Activated CD8-positive, alpha-beta T cell treated with anti-CD3 and anti-CD28 coated beads for 36 hours (primary cell): ENCODE data around the gene CCL2. TPM values are rescaled to one million over a fixed set of nuclear protein-coding genes. Genes with fewer than 3 reads are reported as not detected.

Experiments
- ATAC-seq: fragments of 200-7000 bp; cut with Tn5 transposase; one replicate; pipeline ENCODE4 v1.10.0; 2021; ENCODE audit warnings: mild to moderate bottlenecking, moderate library complexity
- CTCF ChIA-PET: fragments of 350-600 bp; sonication (Branson Sonifier 250); formaldehyde crosslinking; loops from one replicate; lab custom pipeline; 2021; ENCODE audit warnings: antibody characterized with exemption; lab: Charles Lee
- POLR2A ChIA-PET: fragments of 350-600 bp; sonication (Branson Sonifier 250); formaldehyde crosslinking; loops from one replicate; lab custom pipeline; 2021; ENCODE audit warnings: antibody characterized with exemption; lab: Charles Lee
- DNase-seq: peaks from one replicate; pipeline ENCODE4 v3.0.0-alpha.2; 2020
- H3K27ac Mint-ChIP-seq: one replicate; pipeline ENCODE4 v1.8.0; 2021; ENCODE audit warnings: mild to moderate bottlenecking, mixed read lengths
- H3K27me3 Mint-ChIP-seq: one replicate; pipeline ENCODE4 v1.8.0; 2021; ENCODE audit warnings: mixed read lengths
- H3K36me3 Mint-ChIP-seq: one replicate; pipeline ENCODE4 v1.8.0; 2021; ENCODE audit warnings: low read depth, mixed read lengths
- H3K4me1 Mint-ChIP-seq: one replicate; pipeline ENCODE4 v1.8.0; 2021; ENCODE audit warnings: low read depth, mixed read lengths
- H3K4me3 Mint-ChIP-seq: one replicate; pipeline ENCODE4 v1.8.0; 2021; ENCODE audit warnings: mild to moderate bottlenecking, moderate library complexity, mixed read lengths
- H3K9me3 Mint-ChIP-seq: one replicate; pipeline ENCODE4 v1.8.0; 2021; ENCODE audit warnings: mixed read lengths
- intact Hi-C: fragments of 100-400 bp; cut with micrococcal nuclease; formaldehyde crosslinking; loops from one replicate; pipeline ENCODE4 v1.10.0; 2022
- total RNA-seq, 2 experiments: library from RNA; stranded (reverse); gene quantifications; one replicate each; pipeline ENCODE4 v1.2.3, GENCODE V29; 2021
- TF ChIP-seq, protein P1 (sequence below): fragments of 200-600 bp; IDR thresholded peaks from one replicate; pipeline ENCODE4 v1.8.0; 2022; ENCODE audit warnings: antibody characterized with exemption, mild to moderate bottlenecking

The CCL2 gene
- total RNA-seq, 2 experiments from 2014 or later: not detected

GRCh38 chr17:34249061-34249460, 6.0 kb upstream of the CCL2 start:
- Mint-ChIP-seq H3K27ac (no peak overlapping the region), H3K4me1 (no peaks in the 10 kb centered on the region), H3K9me3 (no peaks in the 10 kb centered on the region), H3K27me3 (peaks cover 8% of the 10 kb centered on the region), H3K36me3 (no peaks in the 10 kb centered on the region), H3K4me3 (no peak overlapping the region)
- ATAC-seq: no peak
- intact Hi-C loops: no loop called here
- DNase-seq: no peak
- ChIA-PET POLR2A (no interaction called here), CTCF (interaction anchor here (1.2 kb wide), 1 partner anchor 112 kb away, joined by 6 read pairs; no protein-coding TSS in a partner anchor)
- TF ChIP-seq, protein P1, sequence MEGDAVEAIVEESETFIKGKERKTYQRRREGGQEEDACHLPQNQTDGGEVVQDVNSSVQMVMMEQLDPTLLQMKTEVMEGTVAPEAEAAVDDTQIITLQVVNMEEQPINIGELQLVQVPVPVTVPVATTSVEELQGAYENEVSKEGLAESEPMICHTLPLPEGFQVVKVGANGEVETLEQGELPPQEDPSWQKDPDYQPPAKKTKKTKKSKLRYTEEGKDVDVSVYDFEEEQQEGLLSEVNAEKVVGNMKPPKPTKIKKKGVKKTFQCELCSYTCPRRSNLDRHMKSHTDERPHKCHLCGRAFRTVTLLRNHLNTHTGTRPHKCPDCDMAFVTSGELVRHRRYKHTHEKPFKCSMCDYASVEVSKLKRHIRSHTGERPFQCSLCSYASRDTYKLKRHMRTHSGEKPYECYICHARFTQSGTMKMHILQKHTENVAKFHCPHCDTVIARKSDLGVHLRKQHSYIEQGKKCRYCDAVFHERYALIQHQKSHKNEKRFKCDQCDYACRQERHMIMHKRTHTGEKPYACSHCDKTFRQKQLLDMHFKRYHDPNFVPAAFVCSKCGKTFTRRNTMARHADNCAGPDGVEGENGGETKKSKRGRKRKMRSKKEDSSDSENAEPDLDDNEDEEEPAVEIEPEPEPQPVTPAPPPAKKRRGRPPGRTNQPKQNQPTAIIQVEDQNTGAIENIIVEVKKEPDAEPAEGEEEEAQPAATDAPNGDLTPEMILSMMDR: no peak

DNA sequence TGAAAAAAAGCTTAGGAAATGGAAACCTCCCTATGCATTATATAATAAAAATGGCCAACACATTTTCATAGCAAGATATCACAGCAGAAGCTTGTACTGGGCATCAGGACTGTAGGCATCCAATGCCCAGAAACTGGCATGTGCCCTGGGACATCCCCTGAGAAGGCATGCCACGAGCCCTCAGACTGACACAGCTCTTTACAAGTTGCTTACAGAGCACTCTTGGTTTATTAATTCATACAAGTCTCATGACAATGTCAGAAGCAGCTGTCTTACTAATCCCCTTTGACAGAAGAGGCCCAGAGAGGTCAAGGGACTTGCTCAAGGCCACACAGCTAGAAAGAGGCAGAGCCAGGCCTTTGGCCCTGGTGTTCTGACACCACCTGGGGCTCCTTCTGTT, 5.6 kb upstream of the CCL2 start:
- CTCF ChIA-PET: interaction anchor here (1.2 kb wide), 1 partner anchor 112 kb away, joined by 6 read pairs; no protein-coding TSS in a partner anchor
- POLR2A ChIA-PET: no interaction called here
- TF ChIP-seq, protein P1: no peak
- H3K4me1 Mint-ChIP-seq: no peaks in the 10 kb centered on the region
- no peak overlapping the region for H3K27ac Mint-ChIP-seq
- ATAC-seq: no peak
- no peak overlapping the region for H3K4me3 Mint-ChIP-seq
- H3K36me3 Mint-ChIP-seq: no peaks in the 10 kb centered on the region
- peaks cover 8% of the 10 kb centered on the region for H3K27me3 Mint-ChIP-seq
- intact Hi-C loops: no loop called here
- no peak for DNase-seq
- no peaks in the 10 kb centered on the region for H3K9me3 Mint-ChIP-seq

GRCh38 chr17:34251186-34251585, 3.9 kb upstream of the CCL2 start:
- peaks cover 3% of the 10 kb centered on the region for H3K4me1 Mint-ChIP-seq
- ATAC-seq: no peak
- intact Hi-C loops: no loop called here
- ChIA-PET POLR2A (no interaction called here), CTCF (no interaction called here)
- TF ChIP-seq, protein P1: no peak
- peaks cover 11% of the 10 kb centered on the region for H3K27me3 Mint-ChIP-seq
- DNase-seq: no peak
- H3K4me3 Mint-ChIP-seq: no peak overlapping the region
- H3K27ac Mint-ChIP-seq: no peak overlapping the region
- no peaks in the 10 kb centered on the region for H3K9me3 Mint-ChIP-seq
- H3K36me3 Mint-ChIP-seq: no peaks in the 10 kb centered on the region

DNA sequence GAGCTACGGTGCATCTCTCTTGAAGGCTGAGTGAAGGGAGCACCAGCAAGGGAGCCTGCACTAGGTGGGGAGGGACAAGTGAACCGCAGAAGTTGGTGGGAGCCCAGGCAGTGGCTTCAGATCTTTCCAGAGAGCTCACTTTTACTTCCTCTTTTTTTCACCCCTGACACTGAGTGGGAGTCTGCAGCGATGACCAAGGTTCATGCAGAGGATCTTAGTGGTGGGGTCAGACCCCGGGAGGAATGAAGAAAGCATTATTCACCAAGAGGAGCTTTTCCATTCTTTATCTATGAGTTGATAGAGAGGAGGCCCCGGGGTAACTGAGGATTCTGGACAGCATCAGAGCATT, 3.0 kb upstream of the CCL2 start:
- peaks cover 3% of the 10 kb centered on the region for H3K4me1 Mint-ChIP-seq
- CTCF ChIA-PET: interaction anchor here (0.8 to 0.9 kb wide), 2 partner anchors 51 to 109 kb away, joined by 3 to 4 read pairs; no protein-coding TSS in a partner anchor
- intact Hi-C loops: no loop called here
- ATAC-seq (no peak), DNase-seq (no peak)
- H3K27me3 Mint-ChIP-seq: peaks cover 11% of the 10 kb centered on the region
- H3K27ac Mint-ChIP-seq: no peak overlapping the region
- TF ChIP-seq, protein P1: no peak
- no peaks in the 10 kb centered on the region for H3K9me3 Mint-ChIP-seq
- no peaks in the 10 kb centered on the region for H3K36me3 Mint-ChIP-seq
- POLR2A ChIA-PET: no interaction called here
- H3K4me3 Mint-ChIP-seq: no peak overlapping the region

DNA sequence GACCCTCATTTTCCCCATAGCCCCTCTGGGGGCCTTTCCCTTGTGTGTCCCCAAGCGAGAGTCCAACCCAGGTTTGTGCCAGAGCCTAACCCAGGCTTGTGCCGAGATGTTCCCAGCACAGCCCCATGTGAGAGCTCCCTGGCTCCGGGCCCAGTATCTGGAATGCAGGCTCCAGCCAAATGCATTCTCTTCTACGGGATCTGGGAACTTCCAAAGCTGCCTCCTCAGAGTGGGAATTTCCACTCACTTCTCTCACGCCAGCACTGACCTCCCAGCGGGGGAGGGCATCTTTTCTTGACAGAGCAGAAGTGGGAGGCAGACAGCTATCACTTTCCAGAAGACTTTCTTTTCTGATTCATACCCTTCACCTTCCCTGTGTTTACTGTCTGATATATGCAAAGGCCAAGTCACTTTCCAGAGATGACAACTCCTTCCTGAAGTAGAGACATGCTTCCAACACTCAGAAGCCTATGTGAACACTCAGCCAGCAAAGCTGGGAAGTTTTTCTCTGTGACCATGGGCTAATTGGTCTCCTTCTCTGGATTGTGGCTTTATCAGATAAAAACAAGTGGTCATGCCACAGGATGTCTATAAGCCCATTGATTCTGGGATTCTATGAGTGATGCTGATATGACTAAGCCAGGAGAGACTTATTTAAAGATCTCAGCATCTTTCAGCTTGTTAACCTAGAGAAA, 2.5 kb upstream of the CCL2 start:
- ChIA-PET POLR2A (no interaction called here), CTCF (interaction anchor here (0.8 to 0.9 kb wide), 2 partner anchors 52 to 108 kb away, joined by 3 to 4 read pairs; no protein-coding TSS in a partner anchor)
- no peaks in the 10 kb centered on the region for H3K36me3 Mint-ChIP-seq
- TF ChIP-seq, protein P1: no peak
- H3K4me1 Mint-ChIP-seq: peaks cover 3% of the 10 kb centered on the region
- H3K27me3 Mint-ChIP-seq: peaks cover 16% of the 10 kb centered on the region
- no peak for ATAC-seq
- H3K27ac Mint-ChIP-seq: no peak overlapping the region
- no peaks in the 10 kb centered on the region for H3K9me3 Mint-ChIP-seq
- H3K4me3 Mint-ChIP-seq: no peak overlapping the region
- intact Hi-C loops: no loop called here
- DNase-seq: no peak
